ENCODE measurements around the gene ABAT. TPM values are rescaled to one million over a fixed set of nuclear protein-coding genes. Genes with fewer than 3 reads are reported as not detected.

Gene ABAT
- total RNA-seq, 1 experiment from 2014 or later, result 7.3 TPM

DNA sequence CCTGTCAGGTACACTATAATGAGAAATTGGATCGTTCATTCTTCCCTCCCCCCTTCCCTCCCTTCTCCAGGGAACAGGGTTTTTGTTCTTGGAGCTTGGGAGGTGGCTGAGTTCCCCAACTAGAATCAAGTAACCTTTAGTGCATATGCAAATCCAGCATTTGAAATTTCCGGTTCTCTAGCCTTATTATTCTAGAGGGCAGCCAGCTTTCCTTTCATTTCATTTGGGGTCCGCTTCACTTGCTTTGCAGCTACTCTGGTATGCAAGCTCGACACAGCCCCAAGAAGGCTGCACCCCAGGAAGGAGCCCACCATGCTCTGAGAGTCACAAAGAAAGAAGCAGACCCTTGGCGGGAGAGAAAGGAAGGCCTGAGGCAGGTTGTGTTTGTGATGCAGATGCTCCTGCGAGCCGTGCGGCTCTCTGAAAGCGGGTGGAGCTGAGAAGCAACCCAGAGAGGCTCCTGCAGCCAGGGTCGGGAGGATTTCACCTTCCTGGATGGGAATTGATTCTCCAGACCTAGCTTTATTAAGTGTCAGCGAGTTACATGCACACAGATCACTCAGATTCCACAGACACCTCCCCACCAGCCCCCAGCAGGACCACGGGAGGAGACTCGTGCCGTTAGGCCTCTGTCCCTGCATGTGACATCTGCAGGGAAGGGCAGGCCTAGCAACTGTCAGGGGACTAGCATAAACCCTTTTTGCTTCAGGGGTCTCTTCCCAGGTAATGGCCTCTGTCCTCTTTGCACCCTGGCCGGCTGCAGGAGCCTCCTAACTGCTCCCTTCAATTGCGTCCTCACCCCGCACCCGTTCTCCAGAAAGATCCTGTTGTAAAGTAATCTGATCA is 157.7 kb downstream of the ABAT start:
- H4K20me1 ChIP-seq (ENCODE audit: control insufficient read depth, insufficient read depth, insufficient read length), result no peaks in the 10 kb centered on the region
- H3K27ac Mint-ChIP-seq, result peak overlapping the region; percentile 99 to 100 (median 99)
- no peaks in the 10 kb centered on the region for H3K9me3 Mint-ChIP-seq

More for the DNA sequence above, 157.7 kb downstream of the ABAT start:
- Histone ChIP-seq H3K9me3 (ENCODE audit: control insufficient read depth, low read depth, low read length) (no peaks in the 10 kb centered on the region), H2BK120ac (ENCODE audit: low read depth, low read length, poor library complexity, severe bottlenecking) (peak overlapping the region; percentile 70), H4K91ac (ENCODE audit: insufficient read length, low read depth, low read length) (peak overlapping the region; percentile 58), H3K23ac (ENCODE audit: insufficient read length, low read depth, low read length) (no peak overlapping the region), H3K27me3 (ENCODE audit: insufficient read depth, low read length) (no peaks in the 10 kb centered on the region), H2AK5ac (ENCODE audit: insufficient read length, low read length) (no peak overlapping the region), H3K56ac (ENCODE audit: insufficient read length, low read depth, low read length) (no peak overlapping the region), H3K4ac (ENCODE audit: low read depth, low read length) (no peak overlapping the region; the same call in 1 of the 2 replicates), H3K14ac (ENCODE audit: insufficient read depth, low read length) (peak overlapping the region; percentile 80; the same call in 1 of the 2 replicates), H3K4me2 (ENCODE audit: insufficient read depth, insufficient read length, low read length) (peak overlapping the region; percentile 23), H3K79me2 (ENCODE audit: insufficient read depth, low read length) (no peaks in the 10 kb centered on the region), H3K9ac (ENCODE audit: extremely low read depth, insufficient read length, low read length) (peak overlapping the region; percentile 62), H3K23me2 (ENCODE audit: insufficient read length, low read depth, low read length, poor library complexity, severe bottlenecking) (no peaks in the 10 kb centered on the region), H4K5ac (ENCODE audit: insufficient read length, low read depth, low read length) (peak overlapping the region; percentile 37), H4K8ac (replicated peaks; ENCODE audit: insufficient read length, low read depth, low read length) (no peak overlapping the region), H2AFZ (ENCODE audit: low read length) (no peak overlapping the region), H3K27ac (ENCODE audit: insufficient read length, low read depth, low read length) (peak overlapping the region; percentile 88), H3K18ac (ENCODE audit: insufficient read length, low read depth, low read length) (peak overlapping the region; percentile 83), H2BK12ac (ENCODE audit: insufficient read length, low read depth, low read length) (no peak overlapping the region), H3T11ph (ENCODE audit: low read length) (no peak overlapping the region), H2BK5ac (ENCODE audit: insufficient read length, low read length) (peak overlapping the region; percentile 24), H2BK20ac (ENCODE audit: low read depth, low read length, poor library complexity, severe bottlenecking) (no peak overlapping the region), H3K79me1 (ENCODE audit: insufficient read depth, low read depth, low read length, poor library complexity, severe bottlenecking) (no peaks in the 10 kb centered on the region), H2BK15ac (ENCODE audit: low read depth, low read length) (no peak overlapping the region), H3K4me1 (ENCODE audit: insufficient read depth, low read length) (peaks cover 17% of the 10 kb centered on the region)
- peaks cover 57 to 59% of the 10 kb centered on the region in 2 experiments for H3K4me1 Mint-ChIP-seq
- peak; percentile 91 for DNase-seq
- peak overlapping the region; percentile 46 to 67 for H3K4me3 Mint-ChIP-seq
- peaks cover 16 to 38% (median 26%) of the 10 kb centered on the region in 3 experiments for H3K36me3 Mint-ChIP-seq (ENCODE audit: insufficient read depth in 1 of 3, low read depth in 3 of 3)
- no peaks in the 10 kb centered on the region for H3K27me3 Mint-ChIP-seq (ENCODE audit: low read depth)
- TF ChIP-seq, protein P1, sequence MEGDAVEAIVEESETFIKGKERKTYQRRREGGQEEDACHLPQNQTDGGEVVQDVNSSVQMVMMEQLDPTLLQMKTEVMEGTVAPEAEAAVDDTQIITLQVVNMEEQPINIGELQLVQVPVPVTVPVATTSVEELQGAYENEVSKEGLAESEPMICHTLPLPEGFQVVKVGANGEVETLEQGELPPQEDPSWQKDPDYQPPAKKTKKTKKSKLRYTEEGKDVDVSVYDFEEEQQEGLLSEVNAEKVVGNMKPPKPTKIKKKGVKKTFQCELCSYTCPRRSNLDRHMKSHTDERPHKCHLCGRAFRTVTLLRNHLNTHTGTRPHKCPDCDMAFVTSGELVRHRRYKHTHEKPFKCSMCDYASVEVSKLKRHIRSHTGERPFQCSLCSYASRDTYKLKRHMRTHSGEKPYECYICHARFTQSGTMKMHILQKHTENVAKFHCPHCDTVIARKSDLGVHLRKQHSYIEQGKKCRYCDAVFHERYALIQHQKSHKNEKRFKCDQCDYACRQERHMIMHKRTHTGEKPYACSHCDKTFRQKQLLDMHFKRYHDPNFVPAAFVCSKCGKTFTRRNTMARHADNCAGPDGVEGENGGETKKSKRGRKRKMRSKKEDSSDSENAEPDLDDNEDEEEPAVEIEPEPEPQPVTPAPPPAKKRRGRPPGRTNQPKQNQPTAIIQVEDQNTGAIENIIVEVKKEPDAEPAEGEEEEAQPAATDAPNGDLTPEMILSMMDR (conservative IDR thresholded peaks at IDR 0.05), result no peak
- WGBS (ENCODE audit: extremely low coverage, insufficient read length, low lambda C conversion rate), result no CpG with 5 or more reads among the region's 18 CpGs
